PC-9 (cell line): ENCODE measurements around the gene PHF3.

Experiments
- EZH2 ChIP-seq: fragments of 200-600 bp; sonication (generic); IDR thresholded peaks from 2 replicates; pipeline ENCODE4 v1.8.0; 2017; ENCODE audit warnings: antibody characterized with exemption, low read depth
- TF ChIP-seq, protein P1 (sequence below): fragments of 200-600 bp; sonication (generic); conservative IDR thresholded peaks from 2 replicates; pipeline ENCODE4 v1.6.1; 2017; ENCODE audit warnings: mixed run types, antibody characterized with exemption, mild to moderate bottlenecking, moderate library complexity

- TF ChIP-seq EZH2: no peak
- TF ChIP-seq, protein P1, sequence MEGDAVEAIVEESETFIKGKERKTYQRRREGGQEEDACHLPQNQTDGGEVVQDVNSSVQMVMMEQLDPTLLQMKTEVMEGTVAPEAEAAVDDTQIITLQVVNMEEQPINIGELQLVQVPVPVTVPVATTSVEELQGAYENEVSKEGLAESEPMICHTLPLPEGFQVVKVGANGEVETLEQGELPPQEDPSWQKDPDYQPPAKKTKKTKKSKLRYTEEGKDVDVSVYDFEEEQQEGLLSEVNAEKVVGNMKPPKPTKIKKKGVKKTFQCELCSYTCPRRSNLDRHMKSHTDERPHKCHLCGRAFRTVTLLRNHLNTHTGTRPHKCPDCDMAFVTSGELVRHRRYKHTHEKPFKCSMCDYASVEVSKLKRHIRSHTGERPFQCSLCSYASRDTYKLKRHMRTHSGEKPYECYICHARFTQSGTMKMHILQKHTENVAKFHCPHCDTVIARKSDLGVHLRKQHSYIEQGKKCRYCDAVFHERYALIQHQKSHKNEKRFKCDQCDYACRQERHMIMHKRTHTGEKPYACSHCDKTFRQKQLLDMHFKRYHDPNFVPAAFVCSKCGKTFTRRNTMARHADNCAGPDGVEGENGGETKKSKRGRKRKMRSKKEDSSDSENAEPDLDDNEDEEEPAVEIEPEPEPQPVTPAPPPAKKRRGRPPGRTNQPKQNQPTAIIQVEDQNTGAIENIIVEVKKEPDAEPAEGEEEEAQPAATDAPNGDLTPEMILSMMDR: no peak
Measured at GRCh38 chr6:63676412-63677114, 41.0 kb downstream of the PHF3 start.
